Measurements from ENCODE around the gene MATN1.

Gene MATN1

GRCh38 chr1:30757352-30758120 lies 34.2 kb upstream of the MATN1 start, which contains the start of gene LAPTM5:
Gene LAPTM5, minus strand, starts transcription at chr1:30757774. Its CDS starts 29 bp downstream, at chr1:30757745.
- DNase-seq, result peak; percentile 68

GRCh38 chr1:30756545-30757351 lies 33.4 kb upstream of the MATN1 start:
- peak; percentile 70 for DNase-seq

GRCh38 chr1:30756206-30756544 lies 32.8 kb upstream of the MATN1 start:
- no peak for DNase-seq

- no peak for DNase-seq
Measured at GRCh38 chr1:30755746-30756145, 32.4 kb upstream of the MATN1 start.

- DNase-seq, result no peak
Measured at GRCh38 chr1:30755334-30755733, 31.9 kb upstream of the MATN1 start.

GRCh38 chr1:30754684-30755171 lies 31.3 kb upstream of the MATN1 start:
- DNase-seq, result no peak

GRCh38 chr1:30753660-30754123 lies 30.3 kb upstream of the MATN1 start:
- DNase-seq, result no peak

- no peak for DNase-seq
Measured at GRCh38 chr1:30753118-30753517, 29.7 kb upstream of the MATN1 start.

GRCh38 chr1:30752651-30752908 lies 29.2 kb upstream of the MATN1 start:
- no peak for DNase-seq

GRCh38 chr1:30751830-30752650 lies 28.7 kb upstream of the MATN1 start:
- no peak for DNase-seq

GRCh38 chr1:30750731-30751291 lies 27.4 kb upstream of the MATN1 start:
- DNase-seq, result no peak

GRCh38 chr1:30749691-30750583 lies 26.6 kb upstream of the MATN1 start:
- DNase-seq, result peak; percentile 74

GRCh38 chr1:30748699-30749401 lies 25.5 kb upstream of the MATN1 start:
- DNase-seq, result no peak

- DNase-seq, result no peak
Measured at GRCh38 chr1:30748098-30748698, 24.8 kb upstream of the MATN1 start.

GRCh38 chr1:30747033-30748008 lies 23.9 kb upstream of the MATN1 start:
- no peak for DNase-seq

- no peak for DNase-seq
Measured at GRCh38 chr1:30746212-30747032, 23.0 kb upstream of the MATN1 start.

GRCh38 chr1:30745834-30746208 lies 22.4 kb upstream of the MATN1 start:
- no peak for DNase-seq

GRCh38 chr1:30745156-30745833 lies 21.9 kb upstream of the MATN1 start:
- no peak for DNase-seq
